GM19455 (cell line): Measurements from ENCODE around the gene PGBD1.

Experiments
- ATAC-seq: cut with Tn5 transposase; IDR thresholded peaks from one replicate; pipeline ENCODE4 v1.9.1; 2021; ENCODE audit not compliant: unreplicated experiment

The PGBD1 gene

GRCh38 chr6:28335040-28335563 lies 53.7 kb downstream of the PGBD1 start:
- ATAC-seq, result no peak

DNA sequence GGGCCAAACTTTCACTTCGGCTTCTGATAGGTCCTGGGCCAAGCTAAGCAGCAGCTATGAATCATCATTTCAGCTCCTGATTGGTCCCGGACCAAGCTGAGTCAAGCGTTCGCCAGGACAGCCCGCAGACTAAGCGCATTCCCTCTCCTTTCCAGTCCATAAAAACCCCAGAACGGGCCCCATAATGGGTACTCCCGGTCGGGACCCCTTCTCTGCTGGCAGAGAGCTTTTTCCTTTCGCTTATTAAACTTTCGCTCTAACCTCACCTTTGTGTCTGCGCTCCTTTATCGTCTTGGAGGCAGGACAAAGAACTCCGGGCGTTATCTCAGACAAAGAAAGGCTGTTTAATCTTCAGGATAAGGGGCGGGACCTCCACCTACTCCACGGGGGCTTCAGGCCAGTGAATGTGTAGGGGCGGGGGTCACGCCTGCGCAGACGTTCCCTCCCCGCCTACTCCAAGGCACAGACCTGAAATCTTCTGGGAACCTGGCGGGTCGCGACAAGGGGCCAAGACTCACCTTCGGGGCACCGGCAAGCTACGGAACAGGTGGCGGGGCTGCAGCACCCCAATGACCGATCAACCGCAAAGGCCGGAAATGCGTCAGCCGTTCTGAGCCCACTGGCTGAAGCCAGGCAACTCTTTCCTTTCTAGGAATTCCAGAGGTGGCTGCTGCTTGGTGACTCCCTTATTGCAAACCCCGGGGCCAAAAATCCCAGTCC lies 54.4 kb downstream of the PGBD1 start, which contains the start of gene ZSCAN31:
Gene ZSCAN31, minus strand, starts transcription at position 585 of the 720 bp plus-strand sequence. CDS start 6,465 bp downstream, outside the sequence.
- peak; percentile 89 for ATAC-seq

- peak; percentile 14 for ATAC-seq
Measured at GRCh38 chr6:28336284-28337120, 55.1 kb downstream of the PGBD1 start.

DNA sequence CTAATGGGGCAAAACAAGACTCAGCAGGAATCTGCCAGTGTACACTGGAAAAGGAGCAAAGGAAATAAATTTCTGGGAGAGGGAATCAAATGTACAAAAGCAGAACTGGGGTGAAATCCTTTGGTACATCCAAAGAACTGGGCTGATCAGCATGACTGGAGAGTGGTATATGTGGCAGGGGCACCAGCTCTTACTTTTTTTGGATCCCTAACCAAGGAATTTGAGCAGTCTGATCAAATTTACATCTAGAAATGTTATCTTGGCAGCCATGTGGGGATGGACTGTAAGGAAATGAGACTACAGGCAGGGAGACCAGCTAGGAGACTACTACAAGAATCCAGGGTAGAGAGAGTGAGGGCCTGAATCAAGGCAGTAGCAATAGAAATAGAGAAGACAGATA lies 55.7 kb downstream of the PGBD1 start:
- no peak for ATAC-seq

- ATAC-seq, result no peak
Measured at GRCh38 chr6:28340310-28341095, 59.1 kb downstream of the PGBD1 start.

- ATAC-seq, result no peak
Measured at GRCh38 chr6:28343898-28344677, 62.7 kb downstream of the PGBD1 start.

GRCh38 chr6:28345201-28345600 lies 63.8 kb downstream of the PGBD1 start:
- no peak for ATAC-seq

DNA sequence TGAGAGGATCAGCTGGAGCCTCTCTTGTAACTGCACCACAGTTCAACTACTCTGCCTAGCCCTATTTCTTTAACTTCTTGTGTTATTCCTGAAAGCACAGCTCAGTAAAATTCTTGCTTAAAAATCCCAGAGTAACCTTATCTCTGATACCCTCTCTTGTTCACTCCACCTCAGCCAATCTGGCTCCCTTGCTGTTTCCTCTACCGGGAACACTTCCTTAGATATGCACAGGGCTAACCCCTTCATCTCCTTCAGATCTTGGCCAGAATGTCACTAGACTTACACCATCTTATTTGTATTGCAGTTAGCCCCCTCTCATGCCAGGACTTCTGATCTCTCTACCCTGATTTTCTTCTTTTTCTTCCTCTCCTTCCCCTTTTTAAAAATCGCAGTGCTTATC lies 65.7 kb downstream of the PGBD1 start:
- ATAC-seq, result no peak

GRCh38 chr6:28349344-28349891 lies 68.0 kb downstream of the PGBD1 start:
- peak; percentile 20 for ATAC-seq

DNA sequence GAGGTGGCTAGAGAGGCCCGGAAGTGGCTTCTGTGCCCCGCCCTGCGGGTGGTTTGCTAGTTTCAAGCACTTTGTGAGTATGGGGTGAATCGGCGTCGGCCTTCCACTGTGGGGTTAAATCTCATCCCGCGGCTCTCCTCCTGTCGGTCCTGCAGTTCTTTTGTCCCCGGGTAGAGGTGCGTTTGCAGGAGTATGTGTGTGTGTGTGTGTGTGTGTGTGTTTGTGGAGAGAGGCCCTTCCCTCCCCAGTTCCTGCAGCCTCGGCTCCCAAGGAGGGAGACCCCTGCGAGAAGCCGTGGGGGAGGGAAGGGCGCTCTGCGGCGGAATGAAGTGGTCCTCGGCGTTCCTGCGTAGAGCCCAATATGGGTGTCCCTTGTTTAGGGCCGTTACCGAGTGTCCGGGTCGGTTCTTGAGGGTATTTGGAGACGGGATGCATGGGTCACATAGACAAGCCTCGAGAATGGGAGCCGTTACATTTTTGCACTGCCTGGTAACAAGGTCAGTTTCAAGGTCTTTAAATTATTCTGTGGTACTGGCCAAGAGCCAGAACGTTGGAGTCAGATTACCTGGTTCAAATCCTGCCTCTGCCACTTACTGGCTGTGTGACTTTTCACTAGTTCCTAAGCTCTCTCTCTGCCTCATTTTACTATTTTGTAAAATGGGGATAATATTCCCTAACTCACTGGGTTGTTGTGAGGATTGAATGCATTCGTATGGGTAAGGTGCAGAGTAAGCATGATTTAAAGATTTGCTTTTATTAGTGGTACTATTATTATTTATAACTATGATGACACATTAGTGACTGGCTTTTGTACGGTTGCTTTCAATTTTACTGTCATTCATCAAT lies 68.7 kb downstream of the PGBD1 start, which contains the start of gene ZKSCAN3:
Gene ZKSCAN3, plus strand, starts transcription at position 56 of the 846 bp plus-strand sequence. CDS start 9,640 bp downstream, outside the sequence.
- ATAC-seq, result peak; percentile 99

DNA sequence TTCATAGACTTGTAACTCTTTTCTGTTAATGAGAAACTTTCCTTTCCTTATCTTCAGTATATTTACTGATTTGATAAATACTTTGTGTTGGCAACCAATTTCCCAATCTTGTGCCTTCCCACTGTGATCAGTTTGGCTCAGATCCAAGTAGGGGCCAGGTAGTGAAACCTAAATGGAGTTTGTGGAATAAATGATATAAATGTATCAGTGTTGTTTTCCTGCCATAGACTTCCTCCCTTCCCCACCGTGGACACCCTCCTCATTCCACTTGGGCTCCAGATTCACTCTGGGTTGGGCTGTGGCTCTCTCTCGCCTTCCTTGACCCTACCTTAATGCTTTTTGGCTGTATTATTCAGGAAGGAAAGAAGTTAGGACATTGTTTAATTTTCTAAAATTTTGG lies 69.7 kb downstream of the PGBD1 start:
- no peak for ATAC-seq

GRCh38 chr6:28351493-28351925 lies 70.1 kb downstream of the PGBD1 start:
- no peak for ATAC-seq
